AG09319 (cell line): Measurements from ENCODE around the gene PCARE.

Source experiments
- DNase-seq: peaks from one replicate; pipeline ENCODE4 v3.0.0-alpha.2; 2010; ENCODE audit warnings: low read depth; ENCODE audit errors: extremely low read depth
- TF ChIP-seq, protein P1 (sequence below): IDR thresholded peaks from 2 replicates; pipeline ENCODE4 v1.5.1; 2011; ENCODE audit warnings: low read depth, mild to moderate bottlenecking, inconsistent platforms, low read length, moderate library complexity

Gene PCARE

GRCh38 chr2:29073933-29074332 lies 390 bp downstream of the PCARE start:
- no peak for DNase-seq

DNA sequence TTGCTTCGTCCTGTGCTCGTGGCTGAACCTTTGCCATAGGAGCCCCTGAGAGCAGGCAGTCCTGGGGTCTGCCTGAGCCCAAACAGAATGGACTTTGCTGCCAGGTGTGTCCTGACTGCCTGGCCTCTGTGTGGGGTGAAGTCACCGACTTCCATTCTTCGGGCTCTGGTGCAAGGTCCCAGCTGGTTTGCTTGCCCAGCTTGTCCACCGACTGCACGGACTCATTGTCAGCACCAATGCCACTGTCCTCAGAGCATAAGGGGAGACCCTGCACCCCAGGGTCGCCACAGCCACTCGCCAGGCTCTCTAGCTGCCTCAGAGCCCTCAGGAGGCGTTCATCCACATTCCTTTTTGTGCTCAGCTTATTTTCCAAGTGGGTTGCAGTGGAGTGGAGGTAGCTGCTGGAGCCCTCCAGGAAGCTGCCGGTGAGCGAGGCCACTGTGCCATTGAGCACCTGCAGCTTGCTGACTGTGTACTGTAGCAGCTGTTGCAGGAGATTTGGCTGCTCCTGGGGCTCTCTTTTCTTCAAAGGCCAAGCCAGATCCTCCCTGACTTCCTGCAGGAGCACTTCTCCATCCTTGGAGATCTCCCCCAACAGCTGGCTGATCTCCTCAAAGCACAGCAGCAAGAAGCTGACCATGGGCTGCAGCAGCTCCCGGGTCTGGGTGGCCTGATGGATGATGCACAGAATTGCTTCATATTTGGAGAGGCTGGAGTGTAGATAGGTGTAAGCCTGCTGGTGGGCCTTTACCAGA lies 1.2 kb downstream of the PCARE start:
- TF ChIP-seq, protein P1, sequence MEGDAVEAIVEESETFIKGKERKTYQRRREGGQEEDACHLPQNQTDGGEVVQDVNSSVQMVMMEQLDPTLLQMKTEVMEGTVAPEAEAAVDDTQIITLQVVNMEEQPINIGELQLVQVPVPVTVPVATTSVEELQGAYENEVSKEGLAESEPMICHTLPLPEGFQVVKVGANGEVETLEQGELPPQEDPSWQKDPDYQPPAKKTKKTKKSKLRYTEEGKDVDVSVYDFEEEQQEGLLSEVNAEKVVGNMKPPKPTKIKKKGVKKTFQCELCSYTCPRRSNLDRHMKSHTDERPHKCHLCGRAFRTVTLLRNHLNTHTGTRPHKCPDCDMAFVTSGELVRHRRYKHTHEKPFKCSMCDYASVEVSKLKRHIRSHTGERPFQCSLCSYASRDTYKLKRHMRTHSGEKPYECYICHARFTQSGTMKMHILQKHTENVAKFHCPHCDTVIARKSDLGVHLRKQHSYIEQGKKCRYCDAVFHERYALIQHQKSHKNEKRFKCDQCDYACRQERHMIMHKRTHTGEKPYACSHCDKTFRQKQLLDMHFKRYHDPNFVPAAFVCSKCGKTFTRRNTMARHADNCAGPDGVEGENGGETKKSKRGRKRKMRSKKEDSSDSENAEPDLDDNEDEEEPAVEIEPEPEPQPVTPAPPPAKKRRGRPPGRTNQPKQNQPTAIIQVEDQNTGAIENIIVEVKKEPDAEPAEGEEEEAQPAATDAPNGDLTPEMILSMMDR = no peak
- no peak for DNase-seq

More at GRCh38 chr2:29073933-29074332, 390 bp downstream of the PCARE start:
- TF ChIP-seq, protein P1 = no peak

DNA sequence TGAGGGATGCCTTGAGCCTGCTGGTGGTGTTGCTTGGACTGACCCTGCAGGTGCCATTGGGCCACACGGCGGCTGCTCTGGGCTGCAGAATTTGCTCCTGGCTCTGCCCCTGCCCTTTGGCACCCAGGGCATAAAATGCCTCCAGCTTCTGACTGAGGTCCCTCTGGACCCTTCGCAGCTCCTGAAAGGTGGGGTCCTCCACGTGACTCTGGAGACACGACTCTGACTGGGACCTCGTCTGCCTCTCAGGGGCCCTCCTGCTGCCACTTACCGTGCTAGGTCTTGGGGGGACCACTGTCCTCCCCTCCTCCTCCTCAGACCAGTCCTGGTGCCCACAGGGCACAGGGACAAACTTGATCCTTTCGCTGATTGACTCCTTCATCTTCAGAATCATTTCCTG lies 2.1 kb downstream of the PCARE start:
- TF ChIP-seq, protein P1 = no peak
- DNase-seq = no peak

DNA sequence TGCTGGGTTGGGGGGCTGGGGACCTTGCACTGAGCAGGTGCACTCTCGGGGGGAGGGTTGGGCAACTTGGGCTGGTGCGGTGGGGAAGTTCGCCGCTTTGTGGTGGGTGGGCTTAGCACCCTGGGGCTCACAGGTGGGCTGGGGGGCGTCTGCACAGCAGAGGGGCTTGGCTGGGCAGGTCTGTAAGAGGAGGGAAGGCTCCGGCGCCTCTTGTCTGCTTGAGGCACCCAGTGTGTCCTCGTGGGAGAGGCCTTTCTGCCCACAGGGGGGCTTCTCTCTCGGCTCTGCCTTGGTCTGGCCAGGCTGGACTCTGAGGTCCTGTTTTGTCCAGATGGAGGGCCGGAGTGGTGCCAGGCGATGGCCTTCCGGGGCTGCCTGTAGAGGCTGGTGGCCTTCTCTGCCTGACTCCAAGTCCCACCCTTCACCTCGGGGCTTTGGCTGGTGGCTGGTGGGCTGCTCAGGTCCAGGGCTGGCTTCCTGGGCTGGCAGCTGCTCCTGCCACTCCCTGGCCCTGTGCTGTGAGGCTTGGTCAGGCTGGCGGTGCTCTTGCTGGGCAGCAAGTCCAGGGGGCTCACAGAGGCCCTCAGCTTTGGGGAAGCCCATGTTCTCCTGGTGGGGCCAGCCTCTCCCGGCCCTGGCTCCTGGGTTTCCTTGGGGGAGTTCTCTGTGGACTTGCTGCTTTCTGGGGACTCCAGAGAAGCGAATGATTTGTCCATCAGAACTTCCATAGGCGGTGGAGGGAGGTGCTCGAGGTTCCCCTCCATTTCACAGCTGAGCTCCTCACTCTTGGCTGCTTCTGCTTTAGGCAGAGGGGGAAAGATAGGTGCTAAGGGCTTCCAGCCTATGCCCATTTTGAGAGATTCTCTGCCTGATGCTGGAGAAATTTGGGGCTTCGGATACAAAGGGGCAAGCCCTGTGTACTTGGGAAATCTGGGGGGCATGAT lies 3.0 kb downstream of the PCARE start:
- TF ChIP-seq, protein P1 = no peak
- no peak for DNase-seq

GRCh38 chr2:29070526-29070925 lies 3.8 kb downstream of the PCARE start:
- TF ChIP-seq, protein P1 = no peak
- DNase-seq = no peak

GRCh38 chr2:29068513-29068912 lies 5.8 kb downstream of the PCARE start:
- no peak for DNase-seq
- TF ChIP-seq, protein P1 = no peak
